Adipose tissue (tissue), 3 donors: ENCODE data around the gene ATP5ME. TPM values are rescaled to one million over a fixed set of nuclear protein-coding genes. Genes with fewer than 3 reads are reported as not detected.

Source experiments
- H3K27ac ChIP-seq: one replicate; pipeline ENCODE4 v1.5.1; 2013; ENCODE audit warnings: low read depth, low read length
- WGBS, 3 donors: extraction: QIAGEN DNeasy Blood & Tissue Kit; methylation state at CpG; one replicate each; pipeline ENCODE4 v1.1.7; 2013; 5-methylcytosine and 5-hydroxymethylcytosine counted together
- polyA plus RNA-seq, 3 donors: library from polyadenylated mRNA; stranded (reverse); fragments of 200-250 nt; gene quantifications; one replicate each; pipeline ENCODE4 v1.2.3, GENCODE V29; 2013
- donor health status: healthy with polysubstance abuse.
- donor health status: Bipolar disorder and iron deficiency.
- donor health status: healthy.

ATP5ME gene
- polyA plus RNA-seq, 3 donors = 262 to 586 (median 547) TPM

DNA sequence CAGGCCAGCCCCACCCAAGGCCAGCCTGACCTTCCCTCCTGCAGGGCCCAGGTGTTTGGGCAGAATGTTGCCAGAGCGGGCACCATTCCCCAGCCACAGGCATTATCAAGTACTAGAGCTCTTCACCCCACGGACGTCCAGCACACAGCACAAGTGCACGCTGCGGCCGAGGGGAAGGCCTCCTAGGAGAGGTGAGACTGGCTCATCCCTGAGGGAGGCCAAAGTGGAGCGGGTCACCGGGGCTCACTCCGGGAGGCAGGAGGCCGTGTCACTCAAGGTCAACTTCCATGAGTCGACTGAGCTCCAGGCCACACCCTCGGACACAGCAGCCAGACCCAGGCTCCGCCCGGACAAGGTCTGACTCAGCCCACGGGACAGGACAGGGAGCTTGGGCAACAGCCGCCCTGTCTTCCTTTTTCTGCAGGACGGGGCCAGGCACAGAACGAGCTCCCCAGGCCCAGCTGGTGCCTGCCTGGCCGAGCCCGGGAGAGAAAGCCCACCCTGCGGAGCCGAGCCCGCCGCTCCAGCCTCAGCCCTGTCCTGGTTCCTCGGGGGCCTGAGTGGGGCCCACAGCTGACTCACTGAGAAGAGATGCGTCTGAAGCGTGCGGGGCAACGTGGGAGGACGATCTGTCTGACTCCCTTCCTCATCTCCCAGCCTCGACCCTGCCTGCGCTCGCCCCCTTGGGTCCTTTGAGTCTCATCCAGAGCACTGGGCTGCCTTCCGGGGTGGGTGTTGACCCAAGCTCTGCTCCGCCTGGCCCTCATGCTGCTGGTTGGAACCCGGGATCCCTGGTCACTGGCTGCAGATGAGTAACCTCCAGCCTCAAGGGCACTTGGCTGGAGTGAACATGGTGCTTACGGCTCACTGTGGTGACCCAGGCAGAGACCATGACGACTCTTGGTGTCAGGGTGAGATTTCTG is 13.2 kb upstream of the ATP5ME start:
- 35 to 61% (median 43%) methylated on average over 33 to 38 of the region's 38 CpGs for WGBS, 3 donors
- no peak overlapping the region for H3K27ac ChIP-seq

DNA sequence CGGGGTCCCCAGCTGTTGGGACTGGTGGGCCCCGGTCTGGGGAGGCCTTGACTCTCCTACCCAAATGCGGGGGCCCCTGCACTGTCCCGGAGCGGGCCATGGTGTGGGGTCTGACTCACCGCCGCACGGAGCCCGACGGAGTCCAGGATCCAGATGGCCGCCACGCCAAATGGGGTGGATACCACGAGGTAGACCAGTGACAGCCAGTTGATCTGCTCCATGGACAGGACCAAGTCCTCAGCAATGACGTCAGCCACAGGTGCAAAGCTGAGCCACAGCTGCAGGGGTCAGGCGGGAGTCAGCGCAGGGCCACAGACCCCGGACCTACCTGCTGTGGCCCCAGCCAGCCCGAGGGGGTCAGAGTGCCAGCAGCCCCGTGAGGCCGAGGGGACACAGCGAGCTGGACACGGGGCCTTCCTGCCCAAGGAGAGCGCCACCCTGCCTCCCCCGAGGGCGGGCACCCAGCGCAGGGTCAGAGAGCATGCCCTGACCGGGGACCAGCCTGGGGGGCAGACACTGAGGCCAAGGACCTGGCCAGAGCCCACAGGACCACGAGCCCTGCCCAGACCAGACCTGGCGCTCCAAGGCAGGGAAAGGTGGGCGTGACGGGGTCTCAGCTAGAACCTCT is 12.5 kb upstream of the ATP5ME start:
- no peak overlapping the region for H3K27ac ChIP-seq

DNA sequence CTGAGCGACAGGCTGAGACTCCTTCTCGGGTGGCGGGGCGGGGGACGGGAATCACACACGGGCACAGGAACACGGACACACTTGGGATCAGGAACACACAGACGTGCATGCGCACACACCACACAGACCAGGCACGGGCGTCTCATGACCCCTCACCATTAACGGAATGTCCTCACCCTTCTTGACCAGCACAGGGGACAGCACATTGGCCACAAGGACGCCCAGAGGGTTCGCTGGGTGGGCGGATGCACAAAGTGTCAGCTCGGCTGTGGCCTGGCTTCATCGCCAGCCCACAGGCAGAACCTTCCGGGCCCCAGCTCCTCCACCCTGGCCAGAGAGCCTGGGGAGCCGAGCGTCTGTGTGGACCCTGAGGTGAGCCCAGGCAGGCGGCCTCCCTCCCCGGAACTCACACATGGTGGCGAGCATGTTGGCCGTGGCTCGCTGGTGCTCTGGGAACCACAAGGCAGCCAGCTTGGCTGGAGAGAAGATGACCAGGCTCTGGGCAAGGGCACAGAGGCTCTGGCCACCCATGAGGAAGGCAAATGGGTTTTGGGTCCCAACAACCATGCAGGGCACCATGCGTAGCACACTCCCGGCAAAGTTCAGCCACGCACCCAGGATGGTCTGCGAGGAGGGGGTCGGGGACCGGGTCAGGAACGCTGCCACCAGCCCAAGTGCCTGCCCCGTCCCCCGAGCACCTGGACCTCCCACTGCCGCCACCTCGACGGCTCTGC is 11.8 kb upstream of the ATP5ME start:
- WGBS, 3 donors = 91 to 94% (median 94%) methylated on average over 37 of the region's 37 CpGs
- H3K27ac ChIP-seq = no peak overlapping the region

More for the DNA sequence above, 12.5 kb upstream of the ATP5ME start:
- 92 to 95% (median 94%) methylated on average over 26 to 31 of the region's 31 CpGs for WGBS, 3 donors

DNA sequence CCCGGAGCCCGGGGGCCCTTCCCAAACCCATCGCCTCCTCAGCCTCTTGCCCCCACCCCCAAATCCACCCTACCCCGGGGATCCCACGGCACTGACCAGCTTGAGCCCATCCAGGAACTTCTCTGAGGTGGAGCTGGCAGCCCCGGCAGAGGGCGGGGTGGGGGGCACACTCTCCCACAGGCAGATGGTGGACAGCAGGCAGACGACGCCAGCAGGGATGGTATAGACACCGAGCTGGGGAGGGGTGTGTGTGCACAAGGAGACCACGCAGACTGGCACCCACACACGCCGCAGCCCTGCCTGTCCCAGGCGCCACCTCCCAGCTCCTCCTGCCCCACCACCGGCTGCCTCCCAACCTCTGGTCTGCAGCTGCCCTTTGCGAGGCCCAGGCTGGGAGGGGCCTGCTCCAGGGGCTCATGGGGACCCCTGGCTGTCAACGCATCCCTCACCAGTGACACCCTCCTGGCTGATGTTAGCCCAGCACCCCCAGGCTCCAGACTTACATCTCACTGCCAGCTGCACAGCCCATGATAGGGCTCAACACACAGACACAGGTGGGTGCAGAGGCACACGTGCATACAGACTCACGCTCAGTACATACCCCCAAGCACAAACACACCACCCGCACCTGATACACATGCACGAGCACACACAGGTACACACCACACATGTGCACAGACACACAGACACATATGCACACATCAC is 10.7 kb upstream of the ATP5ME start:
- WGBS, 3 donors = 82 to 88% (median 84%) methylated on average over 19 to 21 of the region's 21 CpGs

DNA sequence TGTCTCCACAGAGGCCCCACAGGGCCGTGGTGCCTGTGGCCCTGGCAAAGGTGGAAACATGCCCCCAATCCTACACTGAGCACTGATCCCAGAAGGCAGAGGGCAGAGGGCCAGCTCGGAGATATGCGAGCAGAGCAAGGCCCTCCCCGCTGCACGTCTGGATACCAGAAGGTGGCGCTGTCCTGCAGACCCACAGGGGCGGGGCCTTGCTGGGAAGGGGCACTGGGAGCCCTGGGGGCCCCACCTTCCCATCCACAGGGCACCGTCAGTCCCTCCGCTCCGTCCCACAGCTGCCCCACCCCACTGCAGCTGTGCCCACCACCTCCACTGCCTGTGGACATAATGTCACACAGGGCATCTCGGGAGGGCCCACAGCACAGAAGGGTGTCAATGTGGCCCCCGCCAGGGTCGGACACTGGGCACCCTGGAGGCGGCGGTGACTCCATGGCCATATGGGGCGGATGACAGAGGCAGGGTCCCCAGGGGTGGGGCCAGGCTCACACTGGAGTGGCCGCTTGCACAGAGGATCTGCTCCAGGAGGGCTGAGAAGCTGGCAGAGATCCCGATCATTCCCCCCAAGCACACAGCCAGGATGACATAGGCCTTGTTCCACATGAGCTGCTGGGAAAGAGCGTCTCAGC is 10.0 kb upstream of the ATP5ME start:
- 43 to 46% (median 43%) methylated on average over 16 to 19 of the region's 19 CpGs for WGBS, 3 donors
- H3K27ac ChIP-seq = no peak overlapping the region

More for the DNA sequence above, 10.7 kb upstream of the ATP5ME start:
- H3K27ac ChIP-seq = no peak overlapping the region

DNA sequence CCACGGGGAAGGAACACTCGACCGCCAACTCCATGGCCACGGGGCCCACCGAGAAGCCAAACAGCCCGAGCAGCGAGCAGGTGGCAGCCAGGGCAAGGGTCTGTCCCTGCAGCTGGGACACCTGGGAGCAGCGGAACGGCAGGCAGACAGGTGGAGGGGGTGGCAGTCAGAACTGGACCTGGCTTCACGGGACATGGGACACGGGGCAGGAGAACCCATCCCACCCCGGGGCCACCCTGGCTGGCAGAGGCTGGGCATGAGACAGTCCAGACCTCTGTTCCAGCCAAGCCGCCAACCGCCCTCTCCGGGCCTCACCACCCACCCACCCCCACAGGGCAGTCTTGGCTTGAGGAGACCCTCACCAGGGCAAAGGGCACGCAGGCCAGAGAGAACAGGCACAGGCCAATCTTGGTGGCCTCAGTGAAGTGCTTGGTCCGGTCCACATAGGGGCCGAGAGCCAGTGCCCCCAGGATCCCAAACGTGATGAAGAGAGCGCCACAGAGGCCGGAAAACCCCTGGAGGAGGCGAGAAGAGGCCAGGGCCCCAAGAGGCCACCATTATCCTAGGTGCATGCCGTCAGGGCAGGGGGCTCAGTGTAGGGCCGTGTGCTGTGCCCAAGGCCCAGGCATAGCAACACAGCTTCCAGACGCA is 9.3 kb upstream of the ATP5ME start:
- 77 to 80% (median 77%) methylated on average over 24 to 25 of the region's 25 CpGs for WGBS, 3 donors
- no peak overlapping the region for H3K27ac ChIP-seq

DNA sequence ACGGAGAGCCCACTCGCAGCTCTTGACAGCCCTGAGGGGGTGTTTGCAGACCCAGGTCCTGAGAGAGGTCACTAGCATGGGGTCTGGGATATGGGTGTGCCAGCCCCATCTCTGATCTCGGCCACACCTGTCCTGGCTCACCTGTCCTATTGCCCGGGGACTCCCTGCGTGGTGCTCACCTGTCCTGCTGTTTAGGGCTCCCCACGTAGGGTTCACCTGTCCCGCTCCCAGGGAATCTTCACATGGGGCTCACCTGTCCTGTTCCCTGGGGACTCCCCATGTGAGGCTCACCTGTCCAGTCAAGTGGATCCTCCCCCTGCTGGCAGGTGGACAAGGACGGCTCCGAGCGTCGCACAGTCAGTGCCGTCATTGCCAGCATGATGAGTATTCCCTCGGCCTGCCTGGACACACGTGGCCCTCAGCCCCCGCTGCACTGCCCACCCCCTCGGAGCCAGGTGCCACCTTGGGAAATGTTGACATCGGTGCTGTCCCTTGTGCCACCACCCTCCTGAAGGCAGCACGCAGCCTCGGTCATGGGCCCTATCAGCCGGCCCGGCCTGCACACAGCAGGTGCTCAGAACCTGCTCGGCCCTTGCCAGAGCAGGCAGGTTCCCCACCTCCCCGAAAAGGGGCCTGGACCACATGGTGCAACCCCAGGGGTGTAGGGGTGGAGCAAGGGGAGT is 8.6 kb upstream of the ATP5ME start:
- 75 to 92% (median 91%) methylated on average over 23 of the region's 23 CpGs for WGBS, 3 donors
- no peak overlapping the region for H3K27ac ChIP-seq

DNA sequence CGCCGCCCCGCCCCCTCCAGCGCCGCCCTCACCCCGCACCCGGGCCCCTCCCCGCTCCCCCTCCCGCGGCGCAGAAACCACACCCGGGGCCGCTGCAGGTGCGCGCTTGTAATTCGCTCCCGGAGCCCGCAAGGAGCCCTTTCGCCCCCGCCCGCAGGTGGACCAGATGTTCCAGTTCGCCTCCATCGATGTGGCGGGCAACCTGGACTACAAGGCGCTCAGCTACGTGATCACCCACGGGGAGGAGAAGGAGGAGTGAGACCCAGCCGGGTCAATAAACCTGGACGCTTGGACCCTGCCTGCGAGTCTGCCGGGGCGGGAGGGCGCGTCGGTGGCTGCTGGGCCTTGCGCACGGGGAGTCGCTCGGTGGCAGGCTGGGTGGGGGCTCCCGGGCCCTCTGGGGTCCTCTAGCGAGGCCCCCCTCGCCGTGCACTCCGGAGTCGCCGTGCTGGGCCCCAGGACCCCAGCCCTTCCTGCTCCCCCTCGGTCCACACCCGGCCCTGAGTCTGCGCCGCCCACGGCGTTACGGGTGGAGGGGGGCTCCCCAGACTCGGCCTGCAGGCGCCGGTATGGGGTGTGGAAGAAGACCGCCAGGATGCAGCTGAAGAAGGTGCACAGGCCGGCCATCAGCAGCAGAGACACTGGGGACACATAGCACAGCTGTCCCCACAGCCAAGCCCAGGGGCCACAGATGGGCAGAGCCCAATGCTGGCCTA is 7.8 kb upstream of the ATP5ME start:
- WGBS, 3 donors = 74 to 82% (median 82%) methylated on average over 47 to 55 of the region's 58 CpGs
- no peak overlapping the region for H3K27ac ChIP-seq

DNA sequence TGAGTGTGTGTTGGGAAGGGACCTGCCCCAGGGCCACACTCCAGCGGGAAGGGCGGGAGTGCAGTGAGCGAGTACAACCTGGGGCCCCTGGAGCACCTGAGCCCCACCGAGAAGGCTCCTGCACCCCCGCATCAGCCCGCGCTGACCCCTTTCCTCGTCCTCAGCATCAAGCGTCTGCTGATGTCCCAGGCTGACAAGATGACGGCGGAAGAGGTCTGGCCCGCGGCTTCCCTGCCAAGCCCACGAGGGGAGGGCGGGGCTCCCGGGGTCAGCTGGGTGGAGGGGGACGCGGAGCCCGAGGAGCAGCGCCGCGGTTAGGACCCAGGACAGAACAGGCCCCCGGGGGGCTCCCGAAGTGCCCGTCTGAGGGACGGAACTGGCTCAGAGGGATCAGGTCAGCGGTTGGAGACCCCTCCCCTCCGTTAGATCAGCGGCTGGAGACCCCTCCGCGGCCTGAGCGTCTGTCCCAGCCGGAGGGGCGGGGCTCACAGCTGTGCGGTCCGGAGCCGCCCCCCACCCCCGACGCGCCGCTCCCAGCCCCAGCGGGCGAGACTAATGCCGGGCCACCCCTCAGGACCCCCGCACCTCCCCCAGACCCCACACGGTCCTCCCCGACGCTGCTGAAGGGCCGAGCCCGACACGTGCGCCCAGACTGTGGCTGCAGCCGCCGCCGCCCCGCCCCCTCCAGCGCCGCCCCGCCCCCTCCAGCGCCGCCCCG is 7.0 kb upstream of the ATP5ME start:
- no peak overlapping the region for H3K27ac ChIP-seq
- WGBS, 3 donors = 3 to 19% (median 8%) methylated on average over 34 to 52 of the region's 62 CpGs

DNA sequence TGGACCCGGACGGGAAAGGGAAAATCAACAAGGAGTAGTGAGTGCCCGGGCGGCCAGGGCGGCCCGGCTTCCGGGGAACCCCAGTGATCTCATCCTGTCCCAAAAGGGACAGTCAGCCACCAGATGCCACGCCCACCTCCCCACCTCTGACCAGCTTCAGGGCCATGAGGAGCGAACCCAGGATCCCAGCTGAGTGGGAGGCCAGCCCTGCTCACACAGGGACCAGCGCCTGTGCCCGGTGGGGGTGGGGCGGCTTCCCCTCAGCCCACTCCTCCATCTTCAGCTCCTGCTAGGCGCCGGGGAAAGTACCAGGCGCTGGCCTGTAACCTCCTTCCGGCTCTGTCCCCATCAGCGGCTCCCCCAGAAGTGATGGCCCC is 6.5 kb upstream of the ATP5ME start:
- no peak overlapping the region for H3K27ac ChIP-seq
- 48 to 74% (median 60%) methylated on average over 14 to 17 of the region's 17 CpGs for WGBS, 3 donors

DNA sequence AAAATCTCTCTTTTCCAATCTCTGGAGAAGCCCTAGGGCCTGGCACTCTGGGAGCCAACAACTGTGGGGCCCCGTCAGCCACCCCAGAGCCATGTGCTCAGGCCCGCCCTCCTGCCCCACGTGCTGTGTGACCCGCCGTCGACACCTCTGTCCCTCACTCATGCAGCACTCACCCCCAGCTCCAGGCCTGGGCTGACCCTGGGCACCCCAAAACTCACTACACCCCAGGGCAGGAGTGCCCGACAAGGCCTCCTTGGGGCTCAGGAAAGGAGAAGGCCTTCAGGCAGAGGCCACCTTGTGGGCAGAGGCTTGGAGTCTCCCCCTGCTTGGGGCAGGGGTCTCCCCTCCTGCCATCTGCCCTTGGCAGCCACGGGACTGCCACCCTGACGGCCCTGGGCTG is 6.0 kb upstream of the ATP5ME start:
- 79 to 87% (median 82%) methylated on average over 8 to 9 of the region's 9 CpGs for WGBS, 3 donors
- no peak overlapping the region for H3K27ac ChIP-seq

DNA sequence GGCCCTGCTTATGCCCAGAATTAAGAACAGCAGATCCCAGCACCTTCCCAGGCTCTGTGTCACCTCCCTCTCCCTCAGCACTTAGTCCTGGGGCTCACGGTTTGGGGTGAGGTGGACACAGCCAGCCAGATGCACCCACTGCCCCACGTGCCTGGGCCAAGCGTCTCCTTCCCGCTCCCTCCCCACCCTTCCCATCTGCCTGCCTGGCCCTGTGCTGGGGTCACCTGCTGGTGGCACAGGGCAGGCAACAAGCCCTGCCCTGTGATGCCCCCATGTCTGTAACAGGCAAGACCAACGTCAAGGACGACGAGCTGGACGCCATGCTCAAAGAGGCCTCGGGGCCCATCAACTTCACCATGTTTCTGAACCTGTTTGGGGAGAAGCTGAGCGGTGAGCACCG is 5.6 kb upstream of the ATP5ME start:
- WGBS, 3 donors = 82 to 86% (median 85%) methylated on average over 11 of the region's 11 CpGs
- no peak overlapping the region for H3K27ac ChIP-seq

DNA sequence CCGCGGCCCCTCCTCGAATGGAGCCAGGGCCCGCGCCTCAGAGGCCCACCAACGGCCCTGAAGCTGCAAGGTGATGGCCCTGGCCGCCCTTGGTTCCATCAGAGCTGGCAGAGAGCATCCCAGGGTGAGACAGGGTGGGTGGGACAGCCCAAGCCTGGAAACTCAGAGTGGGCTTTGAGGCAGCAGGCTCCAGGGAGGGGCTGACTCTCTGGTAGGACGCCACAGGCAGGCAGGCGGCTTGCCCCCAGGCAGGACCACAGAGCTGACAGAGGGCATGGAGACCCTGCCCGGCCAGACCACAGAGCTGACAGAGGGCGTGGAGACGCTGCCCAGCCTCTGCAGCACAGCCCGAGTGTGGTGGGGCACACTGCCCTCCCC is 5.0 kb upstream of the ATP5ME start:
- no peak overlapping the region for H3K27ac ChIP-seq
- WGBS, 3 donors = 88% methylated on average over 13 of the region's 13 CpGs

DNA sequence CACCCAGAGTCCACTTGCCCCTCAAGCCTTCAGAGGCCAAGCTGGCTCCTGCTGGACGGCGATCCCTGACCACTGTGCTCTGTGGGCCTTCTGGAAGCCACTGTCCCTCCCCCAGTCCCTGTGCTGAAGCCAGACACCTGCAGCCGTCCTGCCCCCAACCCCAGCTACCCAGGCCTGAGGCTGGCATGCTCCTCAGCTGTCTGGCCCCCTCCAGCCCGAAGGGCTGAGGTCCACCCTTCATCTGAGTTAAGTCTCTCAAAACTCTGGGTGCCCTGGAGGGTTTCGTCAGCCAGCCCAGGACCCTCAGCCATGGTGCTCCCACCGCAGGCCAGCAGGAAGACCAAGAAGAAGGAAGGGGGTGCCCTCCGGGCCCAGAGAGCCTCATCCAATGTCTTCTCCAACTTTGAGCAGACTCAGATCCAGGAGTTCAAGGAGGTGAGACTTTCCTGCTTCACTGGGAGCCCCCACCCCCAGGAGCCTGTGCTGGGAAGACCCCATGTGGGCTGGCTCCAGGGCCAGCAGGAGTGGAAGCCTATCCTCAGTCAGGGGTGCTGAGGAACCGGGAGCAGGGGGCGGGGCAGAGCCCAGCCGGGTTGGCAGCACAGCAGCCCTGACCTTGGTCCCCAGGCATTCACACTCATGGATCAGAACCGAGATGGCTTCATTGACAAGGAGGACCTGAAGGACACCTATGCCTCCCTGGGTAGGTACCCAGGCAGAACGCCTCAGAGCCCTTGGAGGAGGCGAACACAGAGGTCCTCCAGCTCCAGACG is 4.4 kb upstream of the ATP5ME start:
- no peak overlapping the region for H3K27ac ChIP-seq

More for the DNA sequence above, 4.4 kb upstream of the ATP5ME start:
- WGBS, 3 donors = 67 to 79% (median 77%) methylated on average over 14 of the region's 14 CpGs
